Measurements from ENCODE around the gene LRRFIP1. TPM values are rescaled to one million over a fixed set of nuclear protein-coding genes. Genes with fewer than 3 reads are reported as not detected.
"Not testable (repeated sequence)": the region's sequence is repeated elsewhere in the genome, so short reads cannot be mapped to it uniquely, and the experiment has no call there.

Gene LRRFIP1
- total and polyA plus RNA-seq, 10 of the 15 experiments (the other 5 are each of a cell fraction or from before 2014, with no cell fraction given): 36.2 to 120 (median 74.3) TPM

- ChIA-PET POLR2A (interaction anchor here (0.6 to 0.7 kb wide), 2 partner anchors 153 to 1077 kb away, joined by 3 to 5 read pairs; no protein-coding TSS in a partner anchor), SMC1A (ENCODE audit: uncharacterized antibody, unreplicated experiment) (no interaction called here), CTCF (interaction anchor here (0.6 to 9.2 kb wide), 3 partner anchors 41 to 106 kb away, joined by 3 to 209 read pairs (median 4); no protein-coding TSS in a partner anchor), RAD21 (ENCODE audit: unreplicated experiment) (no interaction called here)
- TF ChIP-seq USF2 (IDR thresholded peaks at IDR 0.05; ENCODE audit: borderline replicate concordance, low read depth, low read length): no peak
- H3K4me3 ChIP-seq: no peak overlapping the region
- H3K4me1 ChIP-seq (ENCODE audit: control insufficient read depth, insufficient read depth, low read length): peaks cover 14% of the 10 kb centered on the region
- intact Hi-C loops (cut with micrococcal nuclease; ENCODE audit: unreplicated experiment): loop anchor here (5.0 to 10.0 kb wide), 2 partner anchors 128 to 235 kb away; no protein-coding TSS in a partner anchor
- DNase-seq (ENCODE audit: low read depth, low spot score) (no peak), ATAC-seq (no peak), FAIRE-seq (no peak)
- H3K79me2 ChIP-seq (ENCODE audit: control insufficient read depth, insufficient read depth, low read length): peaks cover 2% of the 10 kb centered on the region; the same call in 1 of the 2 replicates
- no peak overlapping the region for H3K27ac ChIP-seq (ENCODE audit: control insufficient read depth, insufficient read depth)
- H3K27me3 ChIP-seq (replicated peaks in 1 of 2; ENCODE audit: control insufficient read depth in 2 of 2, insufficient read depth in 2 of 2, low read length in 1 of 2): no peaks in the 10 kb centered on the region
- 0 out of 2 replicates have a peak, but pooled peaks cover 4% of the 10 kb centered on the region for H4K20me1 ChIP-seq (ENCODE audit: control insufficient read depth, insufficient read depth)
- H3K4me2 ChIP-seq (ENCODE audit: control insufficient read depth, insufficient read depth): no peak overlapping the region
- peaks cover 21 to 32% of the 10 kb centered on the region in 2 experiments for H3K36me3 ChIP-seq (ENCODE audit: control insufficient read depth in 2 of 2, insufficient read depth in 2 of 2, low read length in 1 of 2)
- in situ Hi-C loops (cut with MboI): loop anchor here (10.0 kb wide), 1 partner anchor 165 kb away; no protein-coding TSS in a partner anchor
- H2AFZ ChIP-seq (ENCODE audit: control insufficient read depth, low read depth, low read length): no peak overlapping the region
- H3K9me3 ChIP-seq (replicated peaks; ENCODE audit: control insufficient read depth, insufficient read depth, low read length): peaks cover 6% of the 10 kb centered on the region; the same call in 2 of the 3 replicates
- BruUV-seq (replicated peaks): no TSS peak
- 96% methylated on average over 2 of the region's 2 CpGs for WGBS (ENCODE audit: insufficient coverage, insufficient replicate concordance, low lambda C conversion rate, missing lambda C conversion rate)
- H3K9ac ChIP-seq (ENCODE audit: control insufficient read depth, insufficient read depth, low read length): no peak overlapping the region
Measured at GRCh38 chr2:237749961-237750360, 122.6 kb downstream of the LRRFIP1 start.

- CTCF ChIA-PET: interaction anchor here (9.2 kb wide), 1 partner anchor 78 kb away, joined by 209 read pairs; no protein-coding TSS in a partner anchor
- ATAC-seq; SMC1A ChIA-PET (ENCODE audit: uncharacterized antibody, unreplicated experiment); H3K9ac ChIP-seq (ENCODE audit: control insufficient read depth, insufficient read depth, low read length); H3K4me2 ChIP-seq (ENCODE audit: control insufficient read depth, insufficient read depth); in situ Hi-C loops (cut with MboI); H2AFZ ChIP-seq (ENCODE audit: control insufficient read depth, low read depth, low read length); H4K20me1 ChIP-seq (ENCODE audit: control insufficient read depth, insufficient read depth); H3K79me2 ChIP-seq (ENCODE audit: control insufficient read depth, insufficient read depth, low read length); BruUV-seq (replicated peaks); FAIRE-seq; H3K27me3 ChIP-seq (replicated peaks in 1 of 2; ENCODE audit: control insufficient read depth in 2 of 2, insufficient read depth in 2 of 2, low read length in 1 of 2); H3K4me3 ChIP-seq; RAD21 ChIA-PET (ENCODE audit: unreplicated experiment); H3K9me3 ChIP-seq (replicated peaks; ENCODE audit: control insufficient read depth, insufficient read depth, low read length); DNase-seq (ENCODE audit: low read depth, low spot score); H3K27ac ChIP-seq (ENCODE audit: control insufficient read depth, insufficient read depth); intact Hi-C loops (cut with micrococcal nuclease; ENCODE audit: unreplicated experiment): not testable (repeated sequence)
- 92% methylated on average over 15 of the region's 15 CpGs for WGBS (ENCODE audit: insufficient coverage, insufficient replicate concordance, low lambda C conversion rate, missing lambda C conversion rate)
- POLR2A ChIA-PET: interaction anchor here (0.6 kb wide), 1 partner anchor 154 kb away, joined by 3 read pairs; no protein-coding TSS in a partner anchor
- Histone ChIP-seq H3K4me1 (ENCODE audit: control insufficient read depth, insufficient read depth, low read length) (peaks cover 14% of the 10 kb centered on the region), H3K36me3 (ENCODE audit: control insufficient read depth in 2 of 2, insufficient read depth in 2 of 2, low read length in 1 of 2) (peaks cover 24 to 32% of the 10 kb centered on the region in 2 experiments)
Measured at GRCh38 chr2:237750441-237750840, 123.1 kb downstream of the LRRFIP1 start.

Data from GM12878 (cell line).